HL-60 (cell line): ENCODE measurements around the gene LEP.

ENCODE experiments used
- DNase-seq, 2 experiments: peaks; one replicate each; pipeline ENCODE4 v3.0.0-alpha.2; 2010 to 2020; ENCODE audit warnings: low read depth in 1 of 2, low spot score in 1 of 2
- H3K27ac ChIP-seq: fragments of 250-450 bp; sonication (Bioruptor Pico); replicated peaks from 2 replicates; pipeline ENCODE4 v1.5.1; 2020; ENCODE audit warnings: mild to moderate bottlenecking, moderate library complexity
- H3K27me3 ChIP-seq: fragments of 250-450 bp; sonication (Bioruptor Pico); 2 replicates; pipeline ENCODE4 v1.5.1; 2021; ENCODE audit warnings: mild to moderate bottlenecking, moderate library complexity; ENCODE audit not compliant: insufficient read depth, poor library complexity, severe bottlenecking
- H3K4me3 ChIP-seq: replicated peaks from 2 replicates; pipeline ENCODE4 v1.5.1; 2011; ENCODE audit warnings: mild to moderate bottlenecking, control low read depth, low read length; ENCODE audit not compliant: insufficient read depth
- GABPA ChIP-seq: IDR thresholded peaks from 2 replicates; pipeline ENCODE4 v1.6.1; 2012; ENCODE audit warnings: low read depth
- POLR2AphosphoS5 ChIP-seq: IDR thresholded peaks from 2 replicates; pipeline ENCODE4 v1.6.1; 2012; ENCODE audit warnings: low read depth
- SPI1 ChIP-seq: IDR thresholded peaks from 2 replicates; pipeline ENCODE4 v1.6.1; 2012; ENCODE audit warnings: low read depth, mild to moderate bottlenecking, borderline replicate concordance
- TF ChIP-seq, protein P1 (sequence below): IDR thresholded peaks from one replicate; pipeline ENCODE4 v1.5.1; 2011; ENCODE audit warnings: low read length, control low read depth, inconsistent platforms; ENCODE audit not compliant: insufficient read depth
- TF ChIP-seq, protein P2 (sequence below): IDR thresholded peaks from 2 replicates; pipeline ENCODE4 v1.6.1; 2012; ENCODE audit warnings: low read depth; ENCODE audit not compliant: insufficient replicate concordance

LEP gene

DNA sequence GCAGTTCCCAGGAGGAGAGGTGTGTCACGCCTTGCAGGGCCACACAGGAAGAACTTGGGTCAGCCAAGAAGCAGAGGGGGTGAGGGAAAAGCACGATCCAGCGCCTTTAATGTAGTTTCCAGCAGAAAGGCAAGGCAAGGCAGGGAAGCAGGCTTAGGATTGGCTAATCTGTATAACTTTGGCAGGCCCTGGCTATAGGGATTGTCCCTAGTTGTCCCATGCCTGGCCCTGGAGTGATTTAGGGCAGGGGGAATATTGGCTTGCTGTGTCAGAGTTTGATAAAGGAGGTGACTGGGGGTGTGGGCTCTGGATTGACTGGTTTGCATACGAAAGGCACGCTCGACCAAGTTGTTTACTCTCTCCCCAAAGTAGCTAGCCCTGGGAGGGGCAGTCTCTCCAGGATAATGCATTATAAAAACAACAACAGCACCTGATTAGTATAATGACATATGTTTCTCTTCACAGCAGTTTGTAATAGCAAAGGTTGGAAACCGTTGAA lies 58.1 kb downstream of the LEP start:
- no peak for DNase-seq
- no peaks in the 10 kb centered on the region for H3K27me3 ChIP-seq
- no peak overlapping the region for H3K4me3 ChIP-seq
- no peak overlapping the region for H3K27ac ChIP-seq
- TF ChIP-seq SPI1 (no peak), POLR2AphosphoS5 (no peak), GABPA (no peak)
- TF ChIP-seq, protein P1, sequence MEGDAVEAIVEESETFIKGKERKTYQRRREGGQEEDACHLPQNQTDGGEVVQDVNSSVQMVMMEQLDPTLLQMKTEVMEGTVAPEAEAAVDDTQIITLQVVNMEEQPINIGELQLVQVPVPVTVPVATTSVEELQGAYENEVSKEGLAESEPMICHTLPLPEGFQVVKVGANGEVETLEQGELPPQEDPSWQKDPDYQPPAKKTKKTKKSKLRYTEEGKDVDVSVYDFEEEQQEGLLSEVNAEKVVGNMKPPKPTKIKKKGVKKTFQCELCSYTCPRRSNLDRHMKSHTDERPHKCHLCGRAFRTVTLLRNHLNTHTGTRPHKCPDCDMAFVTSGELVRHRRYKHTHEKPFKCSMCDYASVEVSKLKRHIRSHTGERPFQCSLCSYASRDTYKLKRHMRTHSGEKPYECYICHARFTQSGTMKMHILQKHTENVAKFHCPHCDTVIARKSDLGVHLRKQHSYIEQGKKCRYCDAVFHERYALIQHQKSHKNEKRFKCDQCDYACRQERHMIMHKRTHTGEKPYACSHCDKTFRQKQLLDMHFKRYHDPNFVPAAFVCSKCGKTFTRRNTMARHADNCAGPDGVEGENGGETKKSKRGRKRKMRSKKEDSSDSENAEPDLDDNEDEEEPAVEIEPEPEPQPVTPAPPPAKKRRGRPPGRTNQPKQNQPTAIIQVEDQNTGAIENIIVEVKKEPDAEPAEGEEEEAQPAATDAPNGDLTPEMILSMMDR, result no peak
- TF ChIP-seq, protein P2, sequence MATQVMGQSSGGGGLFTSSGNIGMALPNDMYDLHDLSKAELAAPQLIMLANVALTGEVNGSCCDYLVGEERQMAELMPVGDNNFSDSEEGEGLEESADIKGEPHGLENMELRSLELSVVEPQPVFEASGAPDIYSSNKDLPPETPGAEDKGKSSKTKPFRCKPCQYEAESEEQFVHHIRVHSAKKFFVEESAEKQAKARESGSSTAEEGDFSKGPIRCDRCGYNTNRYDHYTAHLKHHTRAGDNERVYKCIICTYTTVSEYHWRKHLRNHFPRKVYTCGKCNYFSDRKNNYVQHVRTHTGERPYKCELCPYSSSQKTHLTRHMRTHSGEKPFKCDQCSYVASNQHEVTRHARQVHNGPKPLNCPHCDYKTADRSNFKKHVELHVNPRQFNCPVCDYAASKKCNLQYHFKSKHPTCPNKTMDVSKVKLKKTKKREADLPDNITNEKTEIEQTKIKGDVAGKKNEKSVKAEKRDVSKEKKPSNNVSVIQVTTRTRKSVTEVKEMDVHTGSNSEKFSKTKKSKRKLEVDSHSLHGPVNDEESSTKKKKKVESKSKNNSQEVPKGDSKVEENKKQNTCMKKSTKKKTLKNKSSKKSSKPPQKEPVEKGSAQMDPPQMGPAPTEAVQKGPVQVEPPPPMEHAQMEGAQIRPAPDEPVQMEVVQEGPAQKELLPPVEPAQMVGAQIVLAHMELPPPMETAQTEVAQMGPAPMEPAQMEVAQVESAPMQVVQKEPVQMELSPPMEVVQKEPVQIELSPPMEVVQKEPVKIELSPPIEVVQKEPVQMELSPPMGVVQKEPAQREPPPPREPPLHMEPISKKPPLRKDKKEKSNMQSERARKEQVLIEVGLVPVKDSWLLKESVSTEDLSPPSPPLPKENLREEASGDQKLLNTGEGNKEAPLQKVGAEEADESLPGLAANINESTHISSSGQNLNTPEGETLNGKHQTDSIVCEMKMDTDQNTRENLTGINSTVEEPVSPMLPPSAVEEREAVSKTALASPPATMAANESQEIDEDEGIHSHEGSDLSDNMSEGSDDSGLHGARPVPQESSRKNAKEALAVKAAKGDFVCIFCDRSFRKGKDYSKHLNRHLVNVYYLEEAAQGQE, result no peak

DNA sequence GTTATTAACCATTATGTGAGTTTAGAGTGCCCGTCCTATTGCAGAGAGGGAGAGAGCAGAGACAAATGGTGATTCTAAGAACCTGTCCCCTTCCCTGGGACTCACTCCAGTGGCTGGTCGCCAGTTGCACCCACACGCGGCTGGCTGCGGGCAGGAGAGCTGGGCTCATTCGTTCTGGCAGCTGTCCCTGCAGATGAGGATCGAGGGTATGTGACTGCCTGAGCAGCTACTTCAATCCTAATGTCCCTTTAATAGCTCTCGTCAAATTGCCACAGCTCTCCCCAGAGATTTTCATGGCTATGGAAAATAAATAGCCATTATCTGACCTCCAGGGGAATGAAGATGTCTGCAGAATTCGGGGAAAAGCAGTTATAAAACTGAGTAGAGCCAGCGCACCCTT lies 61.1 kb downstream of the LEP start:
- no peak for DNase-seq
- no peak overlapping the region for H3K27ac ChIP-seq
- TF ChIP-seq SPI1 (no peak), POLR2AphosphoS5 (no peak), GABPA (no peak)
- TF ChIP-seq, protein P2, result no peak
- TF ChIP-seq, protein P1, result no peak

DNA sequence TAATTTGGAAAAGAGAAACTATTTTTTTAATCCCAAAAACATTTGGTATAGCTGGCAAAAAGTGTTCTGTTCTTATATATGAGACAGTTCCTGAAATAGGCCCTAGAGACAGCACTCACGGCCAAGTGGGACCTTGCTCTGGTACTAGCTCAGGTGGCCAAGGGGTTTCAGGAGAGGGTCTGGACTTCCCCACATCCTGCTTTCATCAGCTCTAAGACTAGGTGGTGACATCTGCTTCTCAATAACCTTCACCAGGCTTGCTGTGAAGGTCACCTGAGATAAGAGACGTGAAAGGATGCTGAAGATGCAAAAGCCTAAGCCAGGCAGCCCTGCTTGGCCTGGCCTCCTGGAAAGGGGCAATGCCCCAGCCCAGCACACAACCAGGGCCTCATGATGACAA lies 62.1 kb downstream of the LEP start:
- DNase-seq, result no peak
- Histone ChIP-seq H3K27me3 (no peaks in the 10 kb centered on the region), H3K27ac (no peak overlapping the region), H3K4me3 (no peak overlapping the region)
- no peak for TF ChIP-seq GABPA
- TF ChIP-seq SPI1, result no peak
- no peak for TF ChIP-seq POLR2AphosphoS5
- TF ChIP-seq, protein P1, result no peak
- TF ChIP-seq, protein P2, result no peak

More for the DNA sequence above, 61.1 kb downstream of the LEP start:
- Histone ChIP-seq H3K27me3 (no peaks in the 10 kb centered on the region), H3K4me3 (no peak overlapping the region)
